Suprapubic skin (tissue), 4 donors: ENCODE measurements around the gene PDE4D. TPM values are rescaled to one million over a fixed set of nuclear protein-coding genes. Genes with fewer than 3 reads are reported as not detected.
"Not testable (repeated sequence)": the region's sequence is repeated elsewhere in the genome, so short reads cannot be mapped to it uniquely, and the experiment has no call there.

Experiments
- DNase-seq, 2 donors: peaks; one replicate each; pipeline ENCODE4 v3.0.0-alpha.2; 2019; ENCODE audit warnings: low spot score in 2 of 2
- H3K27ac ChIP-seq: fragments of 200-600 bp; sonication (generic); one replicate; pipeline ENCODE4 v1.5.1; 2019
- H3K27me3 ChIP-seq: fragments of 200-600 bp; sonication (generic); one replicate; pipeline ENCODE4 v1.5.1; 2019
- H3K36me3 ChIP-seq: fragments of 200-600 bp; sonication (generic); one replicate; pipeline ENCODE4 v1.5.1; 2019
- H3K4me1 ChIP-seq: fragments of 200-600 bp; sonication (generic); one replicate; pipeline ENCODE4 v1.5.1; 2019
- H3K4me3 ChIP-seq: fragments of 200-600 bp; sonication (generic); one replicate; pipeline ENCODE4 v1.5.1; 2019; ENCODE audit warnings: mild to moderate bottlenecking
- H3K9me3 ChIP-seq: fragments of 200-600 bp; sonication (generic); one replicate; pipeline ENCODE4 v1.5.1; 2019
- CTCF ChIP-seq, 2 donors: fragments of 200-600 bp in 1 of 2; fragments of 450-650 bp in 1 of 2; sonication (generic) in 1 of 2; IDR thresholded peaks; one replicate each; pipeline ENCODE4 v1.5.1; 2016 to 2019; ENCODE audit warnings: antibody characterized with exemption in 2 of 2, mild to moderate bottlenecking in 1 of 2, moderate library complexity in 1 of 2
- EP300 ChIP-seq: sonication (generic); formaldehyde crosslinking; IDR thresholded peaks from one replicate; pipeline ENCODE4 v1.6.1; 2017; ENCODE audit warnings: antibody characterized with exemption
- POLR2A ChIP-seq, 2 donors: fragments of 450-650 bp; IDR thresholded peaks; one replicate each; pipeline ENCODE4 v1.6.1; 2017; ENCODE audit warnings: antibody characterized with exemption in 2 of 2, mild to moderate bottlenecking in 2 of 2, moderate library complexity in 2 of 2
- POLR2AphosphoS5 ChIP-seq, 3 donors: sonication (generic); formaldehyde crosslinking; IDR thresholded peaks; one replicate each; pipeline ENCODE4 v1.6.1; 2017; ENCODE audit warnings: antibody characterized with exemption in 3 of 3
- WGBS: methylation state at CpG from one replicate; pipeline ENCODE4 v1.1.5; 2018; 5-methylcytosine and 5-hydroxymethylcytosine counted together
- total RNA-seq, 4 donors: library from RNA; depleted of rRNA; stranded (reverse); fragments of >200 nt; gene quantifications; one replicate each; pipeline ENCODE4 v1.1.0, GENCODE V29; 2016

PDE4D gene
- total RNA-seq, 4 donors from 2014 or later = 26.8 to 57.2 (median 29.9) TPM

GRCh38 chr5:59577485-59577884 is 316.0 kb downstream of the PDE4D start:
- Histone ChIP-seq H3K4me3 (no peak overlapping the region), H3K9me3 (no peaks in the 10 kb centered on the region), H3K36me3 (no peaks in the 10 kb centered on the region), H3K27me3 (no peaks in the 10 kb centered on the region), H3K4me1 (no peaks in the 10 kb centered on the region), H3K27ac (no peak overlapping the region)
- no peak for TF ChIP-seq EP300
- TF ChIP-seq CTCF (IDR thresholded peaks at IDR 0.05) = no peak
- TF ChIP-seq POLR2A (IDR thresholded peaks at IDR 0.05) = no peak
- WGBS = 85% methylated on average over 1 of the region's 1 CpG
- no peak for DNase-seq

- Histone ChIP-seq H3K27ac (no peak overlapping the region), H3K4me3 (no peak overlapping the region), H3K4me1 (no peaks in the 10 kb centered on the region), H3K9me3 (no peaks in the 10 kb centered on the region), H3K36me3 (no peaks in the 10 kb centered on the region), H3K27me3 (no peaks in the 10 kb centered on the region)
- no peak for DNase-seq
- WGBS = 86% methylated on average over 3 of the region's 3 CpGs
- no peak for TF ChIP-seq CTCF (IDR thresholded peaks at IDR 0.05)
- no peak for TF ChIP-seq POLR2AphosphoS5 (IDR thresholded peaks at IDR 0.05)
Observed at GRCh38 chr5:59575648-59576445, 317.7 kb downstream of the PDE4D start.

DNA sequence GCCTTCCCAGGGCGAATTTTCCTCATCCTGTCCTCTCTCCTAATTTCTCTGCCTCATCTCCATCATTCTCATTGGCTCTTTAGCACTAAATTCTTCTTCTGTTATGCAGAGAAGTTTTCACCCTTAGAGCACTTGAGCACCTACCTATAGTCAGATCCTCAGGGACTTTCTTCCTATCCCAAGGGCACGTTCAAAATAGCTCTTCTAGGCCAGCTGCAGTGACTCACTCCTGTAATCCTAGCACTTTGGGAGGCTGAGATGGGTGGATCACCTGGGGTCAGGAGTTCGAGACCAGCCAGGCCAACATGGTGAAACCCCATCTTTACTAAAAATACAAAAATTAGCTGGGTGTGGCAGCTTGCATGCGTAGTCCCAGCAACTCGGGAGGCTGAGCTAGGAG is 320.0 kb downstream of the PDE4D start:
- H3K4me1 ChIP-seq = not testable (repeated sequence)
- 92% methylated on average over 5 of the region's 5 CpGs for WGBS

DNA sequence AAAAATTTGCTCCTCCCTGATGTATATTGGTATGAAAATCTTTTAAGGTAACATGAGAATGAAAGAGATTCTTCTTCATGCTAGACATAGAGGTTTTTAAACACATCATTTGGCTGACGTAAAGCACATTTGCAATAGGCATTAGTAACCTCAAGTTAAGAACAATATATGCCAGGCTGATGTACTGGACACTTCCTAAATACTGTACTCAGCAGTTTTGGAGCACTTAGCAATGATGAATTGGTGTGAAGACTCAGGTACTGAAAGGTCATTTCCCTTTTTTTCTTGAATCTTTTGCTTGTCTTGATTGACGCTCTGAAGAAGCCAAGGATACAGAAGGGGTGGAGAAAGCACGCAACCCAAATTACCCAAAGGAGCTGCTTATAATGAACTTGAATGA is 322.5 kb downstream of the PDE4D start:
- no peaks in the 10 kb centered on the region for H3K36me3 ChIP-seq
- H3K4me3 ChIP-seq = no peak overlapping the region
- no peaks in the 10 kb centered on the region for H3K27me3 ChIP-seq
- no peak for TF ChIP-seq EP300
- no peak for TF ChIP-seq CTCF (IDR thresholded peaks at IDR 0.05)
- no peak for TF ChIP-seq POLR2A (IDR thresholded peaks at IDR 0.05)
- TF ChIP-seq POLR2AphosphoS5 (IDR thresholded peaks at IDR 0.05) = no peak
- no peaks in the 10 kb centered on the region for H3K9me3 ChIP-seq
- no peak for DNase-seq
- no peaks in the 10 kb centered on the region for H3K4me1 ChIP-seq
- 96% methylated on average over 3 of the region's 3 CpGs for WGBS
- no peak overlapping the region for H3K27ac ChIP-seq

More for the DNA sequence above, 320.0 kb downstream of the PDE4D start:
- not testable (repeated sequence) for H3K27me3 ChIP-seq, H3K27ac ChIP-seq, H3K36me3 ChIP-seq, H3K4me3 ChIP-seq, H3K9me3 ChIP-seq, DNase-seq

- Histone ChIP-seq H3K4me1 (no peaks in the 10 kb centered on the region), H3K27ac (no peak overlapping the region), H3K36me3 (no peaks in the 10 kb centered on the region), H3K9me3 (no peaks in the 10 kb centered on the region), H3K4me3 (no peak overlapping the region), H3K27me3 (no peaks in the 10 kb centered on the region)
- no peak for DNase-seq
- 59% methylated on average over 3 of the region's 3 CpGs for WGBS
- TF ChIP-seq EP300 (no peak), POLR2AphosphoS5 (IDR thresholded peaks at IDR 0.05) (no peak), CTCF (IDR thresholded peaks at IDR 0.05) (no peak), POLR2A (IDR thresholded peaks at IDR 0.05) (no peak)
Observed at GRCh38 chr5:59569608-59570334, 323.8 kb downstream of the PDE4D start.
